HCT116 (cell line): ENCODE measurements around the gene CHID1. TPM values are rescaled to one million over a fixed set of nuclear protein-coding genes. Genes with fewer than 3 reads are reported as not detected.

Source experiments
- ATAC-seq: fragments of 200-7000 bp; cut with Tn5 transposase; 2 replicates; pipeline ENCODE4 v1.9.1; 2020; ENCODE audit warnings: mild to moderate bottlenecking, moderate library complexity
- BruUV-seq: library from RNA; stranded (reverse); fragments of 400-500 nt; replicated peaks from 2 replicates; lab custom pipeline; 2021; lab: Mats Ljungman, UMichigan
- CTCF ChIA-PET: fragments of 300-600 bp; sonication (Branson Sonifier 250); formaldehyde crosslinking; loops from one replicate; lab custom pipeline; 2021; ENCODE audit warnings: antibody characterized with exemption; lab: Charles Lee
- POLR2A ChIA-PET: fragments of 300-600, 350-600 bp; sonication (Branson Sonifier 250); formaldehyde crosslinking; loops from one replicate; lab custom pipeline; 2021; ENCODE audit warnings: antibody characterized with exemption; lab: Charles Lee
- RAD21 ChIA-PET, 2 experiments: fragments of 300-600 bp; sonication (Branson Sonifier 250); formaldehyde crosslinking; loops; one replicate each; lab custom pipeline; 2023; ENCODE audit warnings: low total read pairs in 2 of 2; ENCODE audit not compliant: uncharacterized antibody in 2 of 2, unreplicated experiment in 2 of 2, low non-redundant PET in 1 of 2; lab: Charles Lee
- DNase-seq: peaks from one replicate; pipeline ENCODE4 v3.0.0-alpha.2; 2010; ENCODE audit warnings: low read depth, low spot score
- H2AFZ ChIP-seq: fragments of 200-600 bp; shearing (Covaris generic), sonication (generic); 2 replicates; pipeline ENCODE4 v1.6.1; 2017; ENCODE audit warnings: low read depth, mixed run types, mixed read lengths, antibody characterized with exemption, low read length; ENCODE audit not compliant: poor library complexity, severe bottlenecking
- H3K27ac ChIP-seq: 2 replicates; pipeline ENCODE4 v1.5.1; 2012; ENCODE audit warnings: low read depth, low read length
- H3K27me3 ChIP-seq: fragments of 200-600 bp; sonication (generic); 2 replicates; pipeline ENCODE4 v1.6.1; 2016; ENCODE audit warnings: mixed run types, low read length, mixed read lengths; ENCODE audit not compliant: insufficient read depth
- H3K36me3 ChIP-seq, 2 experiments: fragments of 200-500 bp in 1 of 2; fragments of 200-600 bp in 1 of 2; sonication (Bioruptor generic) in 1 of 2; sonication (generic) in 1 of 2; 2 replicates each; pipeline versions ENCODE4 v1.5.1 to v1.6.1; 2014 to 2016; ENCODE audit warnings: low read length in 2 of 2, inconsistent platforms in 1 of 2, mixed read lengths in 1 of 2, mixed run types in 1 of 2; ENCODE audit not compliant: insufficient read depth in 2 of 2, control insufficient read depth in 1 of 2
- H3K4me1 ChIP-seq, 2 experiments: fragments of 200-600 bp in 1 of 2; sonication (generic) in 1 of 2; 2 replicates each; pipeline versions ENCODE4 v1.5.1 to v1.6.1; 2012 to 2017; ENCODE audit warnings: low read length in 2 of 2, inconsistent platforms in 1 of 2, mild to moderate bottlenecking in 1 of 2, mixed read lengths in 1 of 2, mixed run types in 1 of 2, moderate library complexity in 1 of 2; ENCODE audit not compliant: insufficient read depth in 2 of 2, control insufficient read depth in 1 of 2
- H3K4me2 ChIP-seq: fragments of 200-600 bp; sonication (generic); 2 replicates; pipeline ENCODE4 v1.6.1; 2017; ENCODE audit warnings: mixed run types, low read length, mixed read lengths
- H3K4me3 ChIP-seq, 2 experiments: fragments of 200-600 bp in 1 of 2; sonication (generic) in 1 of 2; replicated peaks in 1 of 2; 2 replicates each; pipeline ENCODE4 v1.5.1; 2011 to 2016; ENCODE audit warnings: low read length in 2 of 2, control low read depth in 1 of 2, low read depth in 1 of 2, mild to moderate bottlenecking in 1 of 2, mixed read lengths in 1 of 2, mixed run types in 1 of 2
- H3K79me2 ChIP-seq: fragments of 200-600 bp; sonication (generic); 2 replicates; pipeline ENCODE4 v1.6.1; 2017; ENCODE audit warnings: mild to moderate bottlenecking, mixed run types, low read length, moderate library complexity, mixed read lengths; ENCODE audit not compliant: insufficient read depth
- H3K9ac ChIP-seq: fragments of 200-600 bp; sonication (generic); 2 replicates; pipeline ENCODE4 v1.6.1; 2016; ENCODE audit warnings: low read length, mixed read lengths
- H3K9me2 ChIP-seq: fragments of 200-600 bp; sonication (generic), shearing (Covaris generic); 2 replicates; pipeline ENCODE4 v1.6.1; 2017; ENCODE audit warnings: mixed run types, mild to moderate bottlenecking, moderate library complexity; ENCODE audit not compliant: insufficient read depth
- H3K9me3 ChIP-seq, 2 experiments: fragments of 200-500 bp in 1 of 2; fragments of 200-600 bp in 1 of 2; sonication (Bioruptor generic) in 1 of 2; sonication (generic) in 1 of 2; 2 replicates each; pipeline ENCODE4 v1.6.1; 2014 to 2017; ENCODE audit warnings: low read length in 2 of 2, mixed read lengths in 2 of 2, inconsistent platforms in 1 of 2, low read depth in 1 of 2, mild to moderate bottlenecking in 1 of 2, mixed run types in 1 of 2, moderate library complexity in 1 of 2; ENCODE audit not compliant: control insufficient read depth in 1 of 2, insufficient read depth in 1 of 2
- H4K20me1 ChIP-seq: fragments of 200-600 bp; sonication (generic), shearing (Covaris generic); 2 replicates; pipeline ENCODE4 v1.6.1; 2017; ENCODE audit warnings: mixed run types, mild to moderate bottlenecking, moderate library complexity; ENCODE audit not compliant: insufficient read depth
- ATF3 ChIP-seq: IDR thresholded peaks from 2 replicates; pipeline ENCODE4 v1.6.1; 2012
- CBX3 ChIP-seq: IDR thresholded peaks from 2 replicates; pipeline ENCODE4 v1.6.1; 2012; ENCODE audit warnings: low read depth
- CEBPB ChIP-seq: IDR thresholded peaks from 2 replicates; pipeline ENCODE4 v1.6.1; 2012; ENCODE audit warnings: low read depth
- MAX ChIP-seq: IDR thresholded peaks from 2 replicates; pipeline ENCODE4 v1.6.1; 2012
- POLR2A ChIP-seq: IDR thresholded peaks from 2 replicates; pipeline ENCODE4 v1.7.0; 2011; ENCODE audit warnings: borderline replicate concordance; ENCODE audit not compliant: insufficient read depth, insufficient read length; ENCODE audit errors: extremely low read depth
- POLR2AphosphoS5 ChIP-seq: IDR thresholded peaks from 2 replicates; pipeline ENCODE4 v1.6.1; 2011; ENCODE audit warnings: mild to moderate bottlenecking, low read depth, low read length, moderate library complexity
- RAD21 ChIP-seq: IDR thresholded peaks from 2 replicates; pipeline ENCODE4 v1.6.1; 2012; ENCODE audit warnings: low read depth, mild to moderate bottlenecking
- REST ChIP-seq: IDR thresholded peaks from 2 replicates; pipeline ENCODE4 v1.6.1; 2012; ENCODE audit warnings: low read depth
- YY1 ChIP-seq: IDR thresholded peaks from 2 replicates; pipeline ENCODE4 v1.6.1; 2011; ENCODE audit warnings: low read length, low read depth, moderate library complexity, mild to moderate bottlenecking; ENCODE audit not compliant: insufficient replicate concordance; ENCODE audit errors: extremely low read depth
- ZBTB33 ChIP-seq: IDR thresholded peaks from 2 replicates; pipeline ENCODE4 v1.6.1; 2011; ENCODE audit warnings: mild to moderate bottlenecking, low read length, moderate library complexity; ENCODE audit not compliant: insufficient replicate concordance; ENCODE audit errors: extremely low read depth
- ZFX ChIP-seq: fragments of 450-650 bp; IDR thresholded peaks from 2 replicates; pipeline ENCODE4 v1.6.1; 2017
- ZNF274 ChIP-seq: fragments of 200-500 bp; sonication (Bioruptor generic); IDR thresholded peaks from 2 replicates; pipeline ENCODE4 v1.6.1; 2014; ENCODE audit warnings: mild to moderate bottlenecking, low read depth, low read length, inconsistent platforms
- intact Hi-C: fragments of 100-400 bp; cut with micrococcal nuclease; formaldehyde crosslinking; loops from 2 replicates; pipeline ENCODE4 v1.10.0; 2022
- total RNA-seq: library from RNA; stranded (reverse); gene quantifications from one replicate; pipeline ENCODE4 v1.2.1, GENCODE V29; 2021; ENCODE audit not compliant: unreplicated experiment

CHID1 gene
- total RNA-seq, 1 experiment from 2014 or later, result 102 TPM

GRCh38 chr11:883527-883926 lies 27.1 kb downstream of the CHID1 start:
- intact Hi-C loops, result no loop called here
- H3K9ac ChIP-seq, result no peak overlapping the region
- H3K4me3 ChIP-seq, result no peak overlapping the region
- no peaks in the 10 kb centered on the region for H3K9me3 ChIP-seq
- H4K20me1 ChIP-seq, result no peaks in the 10 kb centered on the region
- no peak overlapping the region for H3K4me2 ChIP-seq
- no peaks in the 10 kb centered on the region for H3K79me2 ChIP-seq
- ChIA-PET RAD21 (no interaction called here), CTCF (no interaction called here), POLR2A (no interaction called here)
- no peaks in the 10 kb centered on the region for H3K4me1 ChIP-seq
- peaks cover 3 to 4% of the 10 kb centered on the region in 2 experiments; a peak in 2 of 4 replicates for H3K36me3 ChIP-seq
- H3K27me3 ChIP-seq, result no peaks in the 10 kb centered on the region
- no peaks in the 10 kb centered on the region for H3K9me2 ChIP-seq
- H3K27ac ChIP-seq, result no peak overlapping the region
- H2AFZ ChIP-seq, result no peak overlapping the region
- TF ChIP-seq CEBPB, result no peak
- no peak for TF ChIP-seq YY1
- TF ChIP-seq CBX3, result no peak
- TF ChIP-seq ZFX, result no peak
- TF ChIP-seq MAX, result no peak
- no peak for TF ChIP-seq ZBTB33
- no peak for TF ChIP-seq ZNF274
- no peak for TF ChIP-seq POLR2AphosphoS5
- TF ChIP-seq ATF3, result no peak
- TF ChIP-seq REST, result no peak
- TF ChIP-seq POLR2A, result no peak
- no peak for TF ChIP-seq RAD21
- DNase-seq (no peak), ATAC-seq (no peak)
- no TSS peak for BruUV-seq
